GM21619 (cell line): ENCODE data around the gene HEXIM2.

Experiments
- ATAC-seq: cut with Tn5 transposase; IDR thresholded peaks from one replicate; pipeline ENCODE4 v1.9.1; 2021; ENCODE audit not compliant: unreplicated experiment

The HEXIM2 gene

GRCh38 chr17:45127548-45128300 lies 34.0 kb upstream of the HEXIM2 start:
- ATAC-seq, result no peak

- no peak for ATAC-seq
These were observed 33.3 kb upstream of the HEXIM2 start for GRCh38 chr17:45128331-45128730.

- ATAC-seq, result no peak
These were observed 32.7 kb upstream of the HEXIM2 start for GRCh38 chr17:45128989-45129388.

GRCh38 chr17:45129426-45129939 lies 32.2 kb upstream of the HEXIM2 start:
- no peak for ATAC-seq

GRCh38 chr17:45129940-45130680 lies 31.6 kb upstream of the HEXIM2 start:
- no peak for ATAC-seq

GRCh38 chr17:45130681-45131615 lies 30.7 kb upstream of the HEXIM2 start:
- ATAC-seq, result no peak

GRCh38 chr17:45131616-45132319 lies 29.9 kb upstream of the HEXIM2 start:
- ATAC-seq, result no peak

GRCh38 chr17:45132320-45132571 lies 29.4 kb upstream of the HEXIM2 start, which contains the start of gene PLCD3:
TSS of gene PLCD3 (minus strand) at chr17:45132515. CDS start at chr17:45132410, 105 bp downstream.
- no peak for ATAC-seq

- no peak for ATAC-seq
These were observed 28.9 kb upstream of the HEXIM2 start for GRCh38 chr17:45132572-45133463.

GRCh38 chr17:45135192-45135977 lies 26.3 kb upstream of the HEXIM2 start, which contains the start of gene ACBD4:
TSS of gene ACBD4 (plus strand) at chr17:45135687. CDS start at chr17:45136145, 458 bp downstream.
- peak; percentile 76 for ATAC-seq

- ATAC-seq, result no peak
These were observed 25.5 kb upstream of the HEXIM2 start for GRCh38 chr17:45135978-45136791.

- no peak for ATAC-seq
These were observed 24.7 kb upstream of the HEXIM2 start for GRCh38 chr17:45136846-45137560.

GRCh38 chr17:45137561-45138305 lies 23.9 kb upstream of the HEXIM2 start:
- no peak for ATAC-seq

- ATAC-seq, result no peak
These were observed 22.7 kb upstream of the HEXIM2 start for GRCh38 chr17:45138911-45139532.

- no peak for ATAC-seq
These were observed 22.1 kb upstream of the HEXIM2 start for GRCh38 chr17:45139533-45139920.

- no peak for ATAC-seq
These were observed 18.5 kb upstream of the HEXIM2 start for GRCh38 chr17:45143094-45143670.
